Heart left ventricle (tissue), 13 donors: Measurements from ENCODE around the gene COMMD3.

Experiments
- CTCF ChIP-seq, 12 donors: fragments of 200-600 bp; sonication (generic) in 4 of 12; IDR thresholded peaks; one replicate each; pipeline versions ENCODE4 v1.5.0 to v1.8.0; 2018 to 2022; ENCODE audit warnings: antibody characterized with exemption in 12 of 12, mild to moderate bottlenecking in 5 of 12
- POLR2A ChIP-seq, 2 donors: fragments of 450-650 bp; IDR thresholded peaks; one replicate each; pipeline ENCODE4 v1.6.1; 2017; ENCODE audit warnings: antibody characterized with exemption in 2 of 2, mild to moderate bottlenecking in 2 of 2, moderate library complexity in 2 of 2
- donor health status: ischemic (EF 13 %, LVEDD 7.1; RV severe dilation, severe dysfunction).
- donor health status: DM: no; HTN: yes; CAD: no.
- donor health status: DM: no; HTN: no; CAD: no.
- donor health status: ischemic (EF 25% LVEDD 6.9; RV normal size, moderate dysfunction).
- donor health status: ischemic (EF 25% LVEDD 5.7; RV mildly dilated, moderate dysfunction).
- donor health status: ischemic (EF 35%, LVEDD 5.7; RV mildly dilated, moderate dysfunction).
- donor health status: nonischemic (EF 11% LVEDD 7.7; RV severe dilation, severe dysfunction).
- donor health status: DM: yes; HTN: yes; CAD: no.
- donor health status: PGD.
- donor health status: ischemic (EF 29% LVEDD 5.4; RV normal size, mild dysfunction).
- donor health status: nonischemic (EF 23%, LVEDD 6.1; RV moderate dilation, normal function).

DNA sequence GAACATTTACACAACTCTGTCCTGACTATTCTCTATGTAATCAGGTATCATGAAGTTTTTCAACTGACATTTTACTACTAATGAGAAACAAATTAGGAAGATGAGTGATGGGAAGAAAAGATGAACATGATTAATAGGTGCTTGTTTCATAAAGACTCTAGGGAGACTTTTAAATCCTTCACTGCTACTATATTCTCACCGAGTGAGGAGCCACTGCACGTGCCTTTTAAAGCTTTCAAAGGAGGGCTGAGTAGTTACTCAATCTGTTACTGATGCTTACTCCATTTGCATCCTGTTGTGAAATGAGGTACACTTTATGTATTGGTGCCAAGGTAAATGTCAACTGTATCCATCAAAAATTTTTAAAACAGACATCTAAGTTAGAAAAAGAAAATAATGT lies 1.3 kb upstream of the COMMD3 start:
- no peak for TF ChIP-seq CTCF (IDR thresholded peaks at IDR 0.05)
- no peak for TF ChIP-seq POLR2A (IDR thresholded peaks at IDR 0.05)
